Measurements from ENCODE around the gene TRAT1.

GRCh38 chr3:108779496-108779895 lies 43.1 kb upstream of the TRAT1 start:
- no peak for TF ChIP-seq CTCF (IDR thresholded peaks at IDR 0.05)
- no peak for TF ChIP-seq POLR2A (IDR thresholded peaks at IDR 0.05)

All from body of pancreas (tissue), 4 donors.